Breast epithelium (tissue), 4 donors: Measurements from ENCODE around the gene NDUFAF3. TPM values are rescaled to one million over a fixed set of nuclear protein-coding genes. Genes with fewer than 3 reads are reported as not detected.

Experiments used
- DNase-seq, 2 donors: peaks; one replicate each; pipeline ENCODE4 v3.0.0-alpha.2; 2019; ENCODE audit warnings: low spot score in 2 of 2
- H3K27ac ChIP-seq, 2 donors: fragments of 200-600 bp; sonication (generic) in 1 of 2; one replicate each; pipeline ENCODE4 v1.5.1; 2016 to 2019; ENCODE audit warnings: mild to moderate bottlenecking in 1 of 2
- H3K27me3 ChIP-seq, 2 donors: fragments of 200-600 bp; sonication (generic) in 1 of 2; one replicate each; pipeline versions ENCODE4 v1.5.1 to v1.6.0; 2017 to 2019; ENCODE audit warnings: control low read depth in 1 of 2, mild to moderate bottlenecking in 1 of 2
- H3K36me3 ChIP-seq: fragments of 200-600 bp; one replicate; pipeline ENCODE4 v1.5.1; 2019
- H3K4me1 ChIP-seq, 2 donors: fragments of 200-600 bp; sonication (generic); one replicate each; pipeline ENCODE4 v1.5.1; 2016 to 2019; ENCODE audit warnings: control low read depth in 1 of 2
- H3K4me3 ChIP-seq, 3 donors: fragments of 200-600 bp; sonication (generic); 1 replicate in 2 of 3; 2 replicates in 1 of 3; pipeline ENCODE4 v1.5.1; 2016 to 2019; ENCODE audit warnings: mild to moderate bottlenecking in 3 of 3, moderate library complexity in 2 of 3
- H3K9me3 ChIP-seq, 2 donors: fragments of 200-600 bp; sonication (generic) in 1 of 2; one replicate each; pipeline ENCODE4 v1.5.1; 2016 to 2019; ENCODE audit warnings: control low read depth in 1 of 2
- POLR2A ChIP-seq: fragments of 450-650 bp; IDR thresholded peaks from one replicate; pipeline ENCODE4 v1.6.1; 2016; ENCODE audit warnings: antibody characterized with exemption, mild to moderate bottlenecking, moderate library complexity
- POLR2AphosphoS5 ChIP-seq, 3 donors: sonication (generic); formaldehyde crosslinking; IDR thresholded peaks; one replicate each; pipeline ENCODE4 v1.6.1; 2017; ENCODE audit warnings: antibody characterized with exemption in 3 of 3
- intact Hi-C: fragments of 100-400 bp; cut with DNase I; formaldehyde crosslinking; loops from one replicate; pipeline ENCODE4 v1.15.1; 2023; ENCODE audit warnings: low total_unique reads
- total RNA-seq, 3 donors: library from RNA; depleted of rRNA; stranded (reverse); fragments of >200 nt; gene quantifications; one replicate each; pipeline ENCODE4 v1.1.0, GENCODE V29; 2016
- TF ChIP-seq, protein P1 (sequence below), 3 donors: fragments of 450-650 bp; IDR thresholded peaks; one replicate each; pipeline ENCODE4 v1.5.1; 2016 to 2017; ENCODE audit warnings: antibody characterized with exemption in 3 of 3, mild to moderate bottlenecking in 3 of 3, moderate library complexity in 3 of 3

The NDUFAF3 gene
- total RNA-seq, 3 donors from 2014 or later: 151 to 171 (median 164) TPM

DNA sequence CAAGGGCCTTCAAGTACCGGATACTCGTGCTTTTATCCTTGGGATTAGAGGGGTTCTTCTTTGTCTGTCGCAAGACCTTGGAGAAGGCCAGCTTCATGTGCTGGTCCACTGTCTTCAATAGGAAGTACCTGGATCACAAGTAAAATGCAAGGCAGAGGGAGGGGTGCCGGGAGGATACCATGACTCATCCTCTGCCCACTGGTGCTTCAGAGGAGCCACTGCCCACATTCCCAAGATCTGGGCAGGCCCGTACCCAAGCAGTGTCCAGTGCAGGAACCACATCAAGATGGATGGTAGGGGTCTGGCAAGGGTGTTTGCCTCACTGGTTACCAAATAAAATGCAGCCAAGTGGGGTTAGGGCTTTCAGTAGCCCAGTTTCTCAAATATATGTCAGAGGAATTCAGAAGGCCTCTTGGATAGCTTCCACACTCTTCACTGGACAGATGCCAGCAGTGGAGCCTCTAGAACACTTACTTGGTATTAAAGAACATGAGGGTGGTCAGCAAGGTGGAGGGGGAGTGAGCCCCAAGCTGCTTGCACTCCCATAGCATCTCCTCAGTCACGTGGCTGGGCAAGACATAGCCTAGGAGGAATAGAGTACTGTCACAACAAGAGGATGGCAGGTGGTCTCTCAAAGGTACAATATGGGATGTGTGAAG is 10.9 kb downstream of the NDUFAF3 start:
- no peaks in the 10 kb centered on the region for H3K9me3 ChIP-seq
- H3K4me3 ChIP-seq: no peak overlapping the region
- intact Hi-C loops: no loop called here
- peaks cover 0 to 7% of the 10 kb centered on the region in 2 donors for H3K4me1 ChIP-seq
- no peak for DNase-seq
- H3K36me3 ChIP-seq: peaks cover 4% of the 10 kb centered on the region
- no peaks in the 10 kb centered on the region for H3K27me3 ChIP-seq
- no peak overlapping the region for H3K27ac ChIP-seq
- TF ChIP-seq POLR2AphosphoS5 (IDR thresholded peaks at IDR 0.05): no peak
- no peak for TF ChIP-seq POLR2A
- TF ChIP-seq, protein P1, sequence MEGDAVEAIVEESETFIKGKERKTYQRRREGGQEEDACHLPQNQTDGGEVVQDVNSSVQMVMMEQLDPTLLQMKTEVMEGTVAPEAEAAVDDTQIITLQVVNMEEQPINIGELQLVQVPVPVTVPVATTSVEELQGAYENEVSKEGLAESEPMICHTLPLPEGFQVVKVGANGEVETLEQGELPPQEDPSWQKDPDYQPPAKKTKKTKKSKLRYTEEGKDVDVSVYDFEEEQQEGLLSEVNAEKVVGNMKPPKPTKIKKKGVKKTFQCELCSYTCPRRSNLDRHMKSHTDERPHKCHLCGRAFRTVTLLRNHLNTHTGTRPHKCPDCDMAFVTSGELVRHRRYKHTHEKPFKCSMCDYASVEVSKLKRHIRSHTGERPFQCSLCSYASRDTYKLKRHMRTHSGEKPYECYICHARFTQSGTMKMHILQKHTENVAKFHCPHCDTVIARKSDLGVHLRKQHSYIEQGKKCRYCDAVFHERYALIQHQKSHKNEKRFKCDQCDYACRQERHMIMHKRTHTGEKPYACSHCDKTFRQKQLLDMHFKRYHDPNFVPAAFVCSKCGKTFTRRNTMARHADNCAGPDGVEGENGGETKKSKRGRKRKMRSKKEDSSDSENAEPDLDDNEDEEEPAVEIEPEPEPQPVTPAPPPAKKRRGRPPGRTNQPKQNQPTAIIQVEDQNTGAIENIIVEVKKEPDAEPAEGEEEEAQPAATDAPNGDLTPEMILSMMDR (IDR thresholded peaks at IDR 0.05): no peak

DNA sequence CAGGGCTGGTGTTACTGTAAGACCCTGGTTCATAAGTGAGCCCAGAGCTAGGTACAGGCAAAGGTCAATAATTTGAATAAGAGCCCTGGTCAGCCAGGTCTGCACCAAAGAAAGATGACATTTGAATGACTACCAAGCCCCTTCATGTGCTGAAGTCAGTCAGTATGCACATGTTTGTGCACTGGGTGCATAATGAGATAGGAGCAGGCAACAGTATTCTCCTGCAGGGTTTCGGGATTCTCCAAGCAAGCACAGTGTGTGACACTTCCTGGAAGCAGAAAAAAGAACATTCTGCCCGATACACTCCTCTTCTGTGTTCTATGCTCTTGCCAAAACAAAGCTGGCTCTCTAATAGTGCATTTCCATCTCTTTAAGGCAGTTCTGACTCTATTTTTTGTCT is 12.7 kb downstream of the NDUFAF3 start:
- Histone ChIP-seq H3K27ac (no peak overlapping the region), H3K4me1 (no peaks in the 10 kb centered on the region), H3K9me3 (no peaks in the 10 kb centered on the region), H3K27me3 (no peaks in the 10 kb centered on the region), H3K36me3 (peaks cover 4% of the 10 kb centered on the region), H3K4me3 (no peak overlapping the region)
- intact Hi-C loops: no loop called here
- no peak for DNase-seq
- TF ChIP-seq POLR2AphosphoS5 (IDR thresholded peaks at IDR 0.05) (no peak), POLR2A (no peak)
- TF ChIP-seq, protein P1 (IDR thresholded peaks at IDR 0.05): no peak

DNA sequence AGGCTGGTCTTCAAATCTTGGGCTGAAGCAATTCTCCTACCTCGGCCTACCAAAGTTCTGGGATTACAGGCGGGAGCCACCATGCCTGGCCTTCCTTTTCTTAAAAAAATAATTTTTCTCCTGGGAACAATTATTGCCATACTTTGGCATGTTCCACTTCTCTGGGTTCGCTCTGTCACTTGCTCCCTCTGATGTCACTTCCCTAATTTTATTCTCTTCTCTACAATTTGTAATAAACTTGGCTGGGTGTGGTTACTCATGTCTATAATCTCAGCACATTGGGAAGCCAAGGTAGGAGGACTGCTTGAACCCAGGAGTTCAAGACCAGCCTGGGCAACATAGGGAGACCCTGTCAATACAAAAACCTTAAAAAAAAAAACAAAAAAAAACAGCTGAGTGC is 13.4 kb downstream of the NDUFAF3 start:
- Histone ChIP-seq H3K9me3 (no peaks in the 10 kb centered on the region), H3K36me3 (peaks cover 4% of the 10 kb centered on the region), H3K4me3 (no peak overlapping the region), H3K27ac (no peak overlapping the region), H3K27me3 (no peaks in the 10 kb centered on the region), H3K4me1 (no peaks in the 10 kb centered on the region)
- no peak for TF ChIP-seq POLR2AphosphoS5 (IDR thresholded peaks at IDR 0.05)
- TF ChIP-seq POLR2A: no peak
- TF ChIP-seq, protein P1 (IDR thresholded peaks at IDR 0.05): no peak
- DNase-seq: no peak
- intact Hi-C loops: no loop called here

DNA sequence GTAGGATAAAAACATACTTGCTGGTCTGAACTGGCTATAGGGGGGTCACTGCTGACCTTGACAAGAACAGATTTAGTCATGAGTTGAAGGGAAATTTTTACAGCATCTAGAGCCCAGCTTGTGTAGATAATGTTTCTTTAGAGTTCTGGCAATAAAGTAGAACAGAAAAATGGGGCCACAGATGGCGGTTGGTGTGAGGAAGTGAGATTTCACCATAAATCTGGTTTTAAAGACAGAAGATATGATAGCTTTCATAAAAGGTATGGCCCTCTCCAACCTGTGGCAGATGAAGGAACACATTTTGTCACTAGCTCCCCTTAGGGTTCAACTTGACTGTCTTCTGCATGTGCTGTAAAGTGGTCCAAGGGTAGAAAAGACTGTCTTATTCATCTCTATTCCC is 31.6 kb downstream of the NDUFAF3 start:
- H3K36me3 ChIP-seq: peaks cover 14% of the 10 kb centered on the region

DNA sequence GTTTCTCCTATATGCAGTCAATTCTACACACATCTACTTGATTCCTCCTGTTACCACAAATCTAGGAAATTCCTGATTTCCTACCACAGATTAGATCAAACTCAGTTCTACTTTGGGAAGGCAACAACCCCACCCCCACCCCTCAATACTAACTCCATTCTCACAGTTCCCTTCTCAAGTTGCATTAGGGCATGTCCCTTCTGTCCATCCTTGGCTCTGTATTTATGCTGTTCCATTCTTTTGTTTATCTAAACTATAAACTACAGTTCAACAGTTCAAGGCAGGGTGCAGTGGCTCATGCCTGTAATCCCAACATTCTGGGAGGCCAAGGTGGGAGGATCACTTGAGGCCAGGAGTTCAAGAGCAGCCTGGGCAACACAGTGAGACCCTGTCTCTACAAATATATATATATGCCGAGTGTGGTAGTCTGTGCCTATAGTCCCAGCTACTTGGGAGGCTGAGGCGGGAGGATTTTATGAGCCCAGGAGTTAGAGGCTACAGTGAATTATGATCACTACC is 32.5 kb downstream of the NDUFAF3 start:
- Histone ChIP-seq H3K4me1 (no peaks in the 10 kb centered on the region), H3K4me3 (no peak overlapping the region), H3K27ac (no peak overlapping the region), H3K9me3 (no peaks in the 10 kb centered on the region), H3K36me3 (peaks cover 14% of the 10 kb centered on the region), H3K27me3 (no peaks in the 10 kb centered on the region)
- intact Hi-C loops: no loop called here
- no peak for DNase-seq
- TF ChIP-seq, protein P1 (IDR thresholded peaks at IDR 0.05): no peak
- TF ChIP-seq POLR2A: no peak
- no peak for TF ChIP-seq POLR2AphosphoS5 (IDR thresholded peaks at IDR 0.05)

More for the DNA sequence above, 31.6 kb downstream of the NDUFAF3 start:
- no peak for DNase-seq
- Histone ChIP-seq H3K9me3 (no peaks in the 10 kb centered on the region), H3K4me3 (no peak overlapping the region), H3K4me1 (no peaks in the 10 kb centered on the region), H3K27me3 (no peaks in the 10 kb centered on the region), H3K27ac (no peak overlapping the region)
- intact Hi-C loops: no loop called here
- TF ChIP-seq, protein P1 (IDR thresholded peaks at IDR 0.05): no peak
- TF ChIP-seq POLR2AphosphoS5 (IDR thresholded peaks at IDR 0.05) (no peak), POLR2A (no peak)
